MCF 10A (cell line): ENCODE results near the gene CDCP2. TPM values are rescaled to one million over a fixed set of nuclear protein-coding genes. Genes with fewer than 3 reads are reported as not detected.

Experiments used
- BruUV-seq: library from RNA; stranded (reverse); fragments of 400-500 nt; replicated peaks from 2 replicates; lab custom pipeline; 2021; lab: Mats Ljungman, UMichigan
- CTCF ChIA-PET: fragments of 300-600 bp; sonication (Branson Sonifier 250); formaldehyde crosslinking; extraction: SDS; loops from one replicate; lab custom pipeline; 2021; ENCODE audit warnings: antibody characterized with exemption, inconsistent platforms; lab: Yijun Ruan, JAX
- POLR2A ChIA-PET: fragments of 300-600, 350-650 bp; sonication (Branson Sonifier 250); formaldehyde crosslinking; extraction: SDS; loops from one replicate; lab custom pipeline; 2020; ENCODE audit warnings: antibody characterized with exemption, inconsistent platforms; lab: Yijun Ruan, JAX
- DNase-seq: peaks from one replicate; pipeline ENCODE4 v3.0.0-alpha.2; 2018; ENCODE audit not compliant: unreplicated experiment
- H3K27ac Mint-ChIP-seq: one replicate; pipeline ENCODE4 v1.8.0; 2022; ENCODE audit warnings: mild to moderate bottlenecking, low read depth, mixed read lengths; ENCODE audit not compliant: unreplicated experiment
- H3K27me3 Mint-ChIP-seq: one replicate; pipeline ENCODE4 v1.8.0; 2022; ENCODE audit warnings: mixed read lengths; ENCODE audit not compliant: insufficient read depth, unreplicated experiment
- H3K36me3 Mint-ChIP-seq: one replicate; pipeline ENCODE4 v1.8.0; 2022; ENCODE audit warnings: mild to moderate bottlenecking, moderate library complexity, mixed read lengths; ENCODE audit not compliant: insufficient read depth, unreplicated experiment
- H3K4me1 Mint-ChIP-seq: one replicate; pipeline ENCODE4 v1.8.0; 2022; ENCODE audit warnings: mixed read lengths; ENCODE audit not compliant: insufficient read depth, unreplicated experiment
- H3K4me3 Mint-ChIP-seq: one replicate; pipeline ENCODE4 v1.8.0; 2022; ENCODE audit warnings: mild to moderate bottlenecking, moderate library complexity, mixed read lengths; ENCODE audit not compliant: unreplicated experiment
- H3K9me3 Mint-ChIP-seq: one replicate; pipeline ENCODE4 v1.8.0; 2022; ENCODE audit warnings: mixed read lengths; ENCODE audit not compliant: unreplicated experiment
- intact Hi-C: fragments of 100-400 bp; cut with micrococcal nuclease; formaldehyde crosslinking; loops from 2 replicates; pipeline ENCODE4 v1.14.1; 2022
- total RNA-seq: library from RNA; stranded (reverse); gene quantifications from 2 replicates; pipeline ENCODE4 v1.2.3, GENCODE V29; 2022
- TF ChIP-seq, protein P1 (sequence below): fragments of 200-600 bp; IDR thresholded peaks from one replicate; pipeline ENCODE4 v1.8.0; 2022; ENCODE audit warnings: antibody characterized with exemption, mild to moderate bottlenecking; ENCODE audit not compliant: unreplicated experiment

The CDCP2 gene
- total RNA-seq, 1 experiment from 2014 or later = not detected

DNA sequence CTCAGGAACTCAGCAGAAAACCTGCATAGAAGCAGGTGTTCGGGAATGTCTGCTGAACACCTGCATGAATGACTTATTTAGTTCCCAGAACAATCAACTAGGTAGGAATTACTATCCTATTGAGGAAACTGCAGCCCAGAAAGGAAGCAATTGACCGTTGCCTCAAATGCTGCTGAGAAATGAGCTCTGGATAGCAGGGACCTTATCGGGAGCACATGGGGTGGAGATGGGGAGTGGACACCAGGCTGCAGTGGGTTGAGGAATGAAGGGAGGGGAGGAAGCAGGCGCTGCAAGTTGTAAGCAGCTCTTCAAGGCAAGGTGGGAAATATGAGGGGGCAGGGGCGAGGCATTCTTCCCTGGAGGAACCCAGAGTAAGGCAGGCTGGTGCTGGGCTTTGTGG lies 10.8 kb upstream of the CDCP2 start:
- Mint-ChIP-seq H3K4me3 (no peak overlapping the region), H3K27me3 (no peaks in the 10 kb centered on the region)

DNA sequence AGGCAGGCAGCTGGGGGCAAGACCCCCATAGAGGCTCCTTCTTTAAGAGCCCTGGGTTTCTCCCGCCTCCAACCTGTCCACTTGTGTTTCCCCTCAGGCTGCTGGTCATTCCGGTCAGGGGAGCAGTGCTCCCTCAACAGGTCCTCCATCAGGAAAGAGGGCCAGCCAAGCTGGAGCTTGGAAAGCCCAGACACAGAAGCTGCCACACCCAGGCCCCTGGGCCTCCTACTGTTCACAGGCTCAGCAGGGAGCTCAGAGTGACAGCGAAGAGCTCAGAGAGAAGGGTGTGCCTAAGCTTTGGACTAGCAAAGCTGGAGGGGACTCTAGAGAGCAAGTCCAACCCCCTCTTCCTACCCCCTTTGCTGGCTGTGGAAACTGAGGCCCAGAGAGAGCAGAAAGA lies 10.3 kb upstream of the CDCP2 start:
- H3K27ac Mint-ChIP-seq = no peak overlapping the region
- DNase-seq = peak; percentile 21
- H3K4me1 Mint-ChIP-seq = peaks cover 17% of the 10 kb centered on the region
- no peaks in the 10 kb centered on the region for H3K27me3 Mint-ChIP-seq
- ChIA-PET POLR2A (interaction anchor here (1.0 kb wide), 1 partner anchor 325 kb away, joined by 4 read pairs; no protein-coding TSS in a partner anchor), CTCF (no interaction called here)
- no peak overlapping the region for H3K4me3 Mint-ChIP-seq
- intact Hi-C loops = no loop called here
- TF ChIP-seq, protein P1, sequence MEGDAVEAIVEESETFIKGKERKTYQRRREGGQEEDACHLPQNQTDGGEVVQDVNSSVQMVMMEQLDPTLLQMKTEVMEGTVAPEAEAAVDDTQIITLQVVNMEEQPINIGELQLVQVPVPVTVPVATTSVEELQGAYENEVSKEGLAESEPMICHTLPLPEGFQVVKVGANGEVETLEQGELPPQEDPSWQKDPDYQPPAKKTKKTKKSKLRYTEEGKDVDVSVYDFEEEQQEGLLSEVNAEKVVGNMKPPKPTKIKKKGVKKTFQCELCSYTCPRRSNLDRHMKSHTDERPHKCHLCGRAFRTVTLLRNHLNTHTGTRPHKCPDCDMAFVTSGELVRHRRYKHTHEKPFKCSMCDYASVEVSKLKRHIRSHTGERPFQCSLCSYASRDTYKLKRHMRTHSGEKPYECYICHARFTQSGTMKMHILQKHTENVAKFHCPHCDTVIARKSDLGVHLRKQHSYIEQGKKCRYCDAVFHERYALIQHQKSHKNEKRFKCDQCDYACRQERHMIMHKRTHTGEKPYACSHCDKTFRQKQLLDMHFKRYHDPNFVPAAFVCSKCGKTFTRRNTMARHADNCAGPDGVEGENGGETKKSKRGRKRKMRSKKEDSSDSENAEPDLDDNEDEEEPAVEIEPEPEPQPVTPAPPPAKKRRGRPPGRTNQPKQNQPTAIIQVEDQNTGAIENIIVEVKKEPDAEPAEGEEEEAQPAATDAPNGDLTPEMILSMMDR = no peak
- BruUV-seq = no TSS peak
- H3K9me3 Mint-ChIP-seq = no peaks in the 10 kb centered on the region
- H3K36me3 Mint-ChIP-seq = no peaks in the 10 kb centered on the region

More for the DNA sequence above, 10.8 kb upstream of the CDCP2 start:
- no TSS peak for BruUV-seq
- peaks cover 16% of the 10 kb centered on the region for H3K4me1 Mint-ChIP-seq
- no peaks in the 10 kb centered on the region for H3K9me3 Mint-ChIP-seq
- no peak for DNase-seq
- intact Hi-C loops = no loop called here
- H3K27ac Mint-ChIP-seq = no peak overlapping the region
- H3K36me3 Mint-ChIP-seq = no peaks in the 10 kb centered on the region
- TF ChIP-seq, protein P1 = no peak
- POLR2A ChIA-PET = no interaction called here
- CTCF ChIA-PET = no interaction called here

DNA sequence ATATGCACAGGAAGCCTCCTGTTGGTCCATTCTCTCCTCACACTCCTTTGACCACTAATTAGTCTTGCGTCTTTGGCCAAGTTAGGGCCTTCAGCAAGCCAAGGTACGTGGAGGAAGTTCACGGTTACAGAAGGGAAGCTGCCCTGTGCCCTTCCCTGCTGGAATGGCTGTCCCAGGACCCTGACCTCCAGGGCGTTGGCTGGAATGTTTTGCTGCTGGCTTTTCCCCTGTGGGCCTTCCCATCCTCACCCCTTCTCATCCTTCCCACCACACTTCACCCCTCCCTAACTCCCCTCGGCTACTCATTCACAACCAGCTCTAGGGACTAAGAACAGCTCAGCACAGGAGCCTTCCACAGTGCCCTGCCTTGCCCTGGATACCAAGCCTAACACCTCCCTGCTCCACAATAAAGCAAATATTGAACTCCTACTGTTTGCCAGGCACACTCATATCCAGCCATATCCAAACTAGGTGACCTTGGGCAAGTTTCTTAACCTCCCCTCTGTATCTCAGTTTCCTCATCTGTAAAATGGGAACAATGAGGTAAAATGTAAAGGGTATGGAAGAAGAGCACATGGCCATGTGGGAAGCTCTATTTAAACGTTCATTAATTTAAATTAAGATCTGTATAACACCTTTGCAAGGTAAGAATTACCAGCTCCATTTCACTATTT lies 8.8 kb upstream of the CDCP2 start:
- Mint-ChIP-seq H3K27ac (no peak overlapping the region), H3K27me3 (no peaks in the 10 kb centered on the region), H3K4me1 (peaks cover 16% of the 10 kb centered on the region), H3K9me3 (no peaks in the 10 kb centered on the region), H3K4me3 (no peak overlapping the region), H3K36me3 (no peaks in the 10 kb centered on the region)
- DNase-seq = no peak
- BruUV-seq = no TSS peak
- intact Hi-C loops = no loop called here
- CTCF ChIA-PET = interaction anchor here (0.6 to 0.9 kb wide), 2 partner anchors 39 to 798 kb away, joined by 3 read pairs; no protein-coding TSS in a partner anchor
- TF ChIP-seq, protein P1 = no peak
- POLR2A ChIA-PET = no interaction called here

- Mint-ChIP-seq H3K36me3 (no peaks in the 10 kb centered on the region), H3K27ac (no peak overlapping the region), H3K4me3 (no peak overlapping the region), H3K9me3 (no peaks in the 10 kb centered on the region), H3K4me1 (peaks cover 20% of the 10 kb centered on the region), H3K27me3 (no peaks in the 10 kb centered on the region)
- CTCF ChIA-PET = interaction anchor here (0.7 kb wide), 3 partner anchors 9 to 162 kb away, joined by 3 read pairs; no protein-coding TSS in a partner anchor
- intact Hi-C loops = no loop called here
- no TSS peak for BruUV-seq
- POLR2A ChIA-PET = no interaction called here
- TF ChIP-seq, protein P1 = no peak
- DNase-seq = no peak
Observed at GRCh38 chr1:54160351-54160750, 7.6 kb upstream of the CDCP2 start.
